ENCODE measurements around the gene RAD51. TPM values are rescaled to one million over a fixed set of nuclear protein-coding genes. Genes with fewer than 3 reads are reported as not detected.

The RAD51 gene
- total and polyA plus RNA-seq, 2 donors (not counting 3 experiments of a cell fraction or from before 2014, with no cell fraction given), result 11.1 to 30.9 TPM

DNA sequence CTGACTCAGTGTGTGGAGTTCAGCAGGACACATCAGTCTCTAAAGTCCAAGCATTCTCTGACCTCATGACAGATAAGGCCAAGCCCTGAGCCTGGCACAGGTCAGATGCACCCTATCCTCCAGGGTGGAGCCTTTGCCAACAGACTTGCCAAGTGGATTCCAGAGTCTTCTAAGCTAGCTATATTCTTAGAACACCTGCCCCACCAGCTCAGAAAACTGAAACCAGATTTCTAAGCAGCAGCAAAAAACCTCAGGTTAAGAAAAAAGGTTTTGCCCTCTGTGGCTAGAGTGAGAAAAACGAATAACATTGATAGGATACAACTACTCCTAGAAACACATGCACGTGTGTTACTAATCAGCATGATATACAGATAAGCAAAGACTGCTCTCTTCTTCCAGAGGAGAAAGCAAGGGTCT lies 48.5 kb downstream of the RAD51 start:
- Histone ChIP-seq H3K4me2 (ENCODE audit: insufficient read depth, low read length) (no peak overlapping the region), H3K9me3 (replicated peaks; ENCODE audit: control insufficient read depth, insufficient read depth, low read length) (no peaks in the 10 kb centered on the region), H3K4me3 (replicated peaks in 1 of 3; ENCODE audit: insufficient read depth in 1 of 3, low read depth in 1 of 3, low read length in 3 of 3) (no peak overlapping the region), H3K79me2 (ENCODE audit: control insufficient read depth, insufficient read depth, low read length) (no peaks in the 10 kb centered on the region), H4K20me1 (replicated peaks; ENCODE audit: control insufficient read depth, extremely low read depth, insufficient read depth, low read length) (no peaks in the 10 kb centered on the region), H3K4me1 (ENCODE audit: control insufficient read depth, extremely low read depth, insufficient read depth, low read length) (no peaks in the 10 kb centered on the region), H3K9ac (replicated peaks; ENCODE audit: extremely low read depth, insufficient read depth, low read length) (no peak overlapping the region), H3K27me3 (ENCODE audit: control insufficient read depth in 2 of 2, insufficient read depth in 2 of 2, low read length in 2 of 2) (no peaks in the 10 kb centered on the region), H2AFZ (ENCODE audit: low read depth, low read length) (no peak overlapping the region), H3K9me1 (replicated peaks; ENCODE audit: control insufficient read depth, extremely low read depth, insufficient read depth, low read length) (no peaks in the 10 kb centered on the region), H3K27ac (ENCODE audit: insufficient read depth, low read depth, low read length) (no peak overlapping the region), H3K36me3 (ENCODE audit: control insufficient read depth in 2 of 2, extremely low read depth in 1 of 2, insufficient read depth in 2 of 2, low read length in 2 of 2) (peaks cover 17 to 19% of the 10 kb centered on the region in 2 experiments)
- FAIRE-seq (no peak), DNase-seq (ENCODE audit: low read depth, low spot score) (no peak)
- dilution Hi-C loops (cut with MboI; ENCODE audit: extremely low pct_ligation_motif_present, low sequenced_read_pairs), result no loop called here
- ChIA-PET POLR2A (no interaction called here), CTCF (interaction anchor here (0.6 to 0.8 kb wide), 2 partner anchors 12 to 144 kb away, joined by 3 read pairs; no protein-coding TSS in a partner anchor)
- intact Hi-C loops (cut with micrococcal nuclease), result no loop called here
- TF ChIP-seq FOS (IDR thresholded peaks at IDR 0.05; ENCODE audit: borderline replicate concordance, insufficient read depth, low read length) (no peak), POLR2AphosphoS5 (IDR thresholded peaks at IDR 0.05; ENCODE audit: insufficient read depth, low read depth, low read length) (no peak), JUN (IDR thresholded peaks at IDR 0.05; ENCODE audit: borderline replicate concordance, insufficient read depth, insufficient read length, low read depth) (no peak), POLR2A (IDR thresholded peaks at IDR 0.05; ENCODE audit: low read depth, low read length) (no peak), MYC (IDR thresholded peaks at IDR 0.05; ENCODE audit: low read depth, low read length) (no peak), EZH2 (IDR thresholded peaks at IDR 0.05; ENCODE audit: borderline replicate concordance, low read depth, low read length, severe bottlenecking) (no peak), GATA2 (IDR thresholded peaks at IDR 0.05; ENCODE audit: insufficient read depth, insufficient read length, low read depth, low read length) (no peak)
- TF ChIP-seq, protein P1, sequence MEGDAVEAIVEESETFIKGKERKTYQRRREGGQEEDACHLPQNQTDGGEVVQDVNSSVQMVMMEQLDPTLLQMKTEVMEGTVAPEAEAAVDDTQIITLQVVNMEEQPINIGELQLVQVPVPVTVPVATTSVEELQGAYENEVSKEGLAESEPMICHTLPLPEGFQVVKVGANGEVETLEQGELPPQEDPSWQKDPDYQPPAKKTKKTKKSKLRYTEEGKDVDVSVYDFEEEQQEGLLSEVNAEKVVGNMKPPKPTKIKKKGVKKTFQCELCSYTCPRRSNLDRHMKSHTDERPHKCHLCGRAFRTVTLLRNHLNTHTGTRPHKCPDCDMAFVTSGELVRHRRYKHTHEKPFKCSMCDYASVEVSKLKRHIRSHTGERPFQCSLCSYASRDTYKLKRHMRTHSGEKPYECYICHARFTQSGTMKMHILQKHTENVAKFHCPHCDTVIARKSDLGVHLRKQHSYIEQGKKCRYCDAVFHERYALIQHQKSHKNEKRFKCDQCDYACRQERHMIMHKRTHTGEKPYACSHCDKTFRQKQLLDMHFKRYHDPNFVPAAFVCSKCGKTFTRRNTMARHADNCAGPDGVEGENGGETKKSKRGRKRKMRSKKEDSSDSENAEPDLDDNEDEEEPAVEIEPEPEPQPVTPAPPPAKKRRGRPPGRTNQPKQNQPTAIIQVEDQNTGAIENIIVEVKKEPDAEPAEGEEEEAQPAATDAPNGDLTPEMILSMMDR (IDR thresholded peaks at IDR 0.05; ENCODE audit: extremely low read depth in 1 of 2, insufficient read depth in 1 of 2, low read depth in 1 of 2, low read length in 2 of 2), result no peak
- TF ChIP-seq, protein P2, sequence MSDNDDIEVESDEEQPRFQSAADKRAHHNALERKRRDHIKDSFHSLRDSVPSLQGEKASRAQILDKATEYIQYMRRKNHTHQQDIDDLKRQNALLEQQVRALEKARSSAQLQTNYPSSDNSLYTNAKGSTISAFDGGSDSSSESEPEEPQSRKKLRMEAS (IDR thresholded peaks at IDR 0.05; ENCODE audit: insufficient read depth, insufficient read length), result no peak
- BruUV-seq (replicated peaks), result no TSS peak
